Activated CD4-positive, alpha-beta T cell treated with anti-CD3 and anti-CD28 coated beads for 4 hours (primary cell): Measurements from ENCODE around the gene E2F4.

Experiments used
- DNase-seq, 2 donors: peaks; one replicate each; pipeline ENCODE4 v3.0.0-alpha.2; 2020

The E2F4 gene

DNA sequence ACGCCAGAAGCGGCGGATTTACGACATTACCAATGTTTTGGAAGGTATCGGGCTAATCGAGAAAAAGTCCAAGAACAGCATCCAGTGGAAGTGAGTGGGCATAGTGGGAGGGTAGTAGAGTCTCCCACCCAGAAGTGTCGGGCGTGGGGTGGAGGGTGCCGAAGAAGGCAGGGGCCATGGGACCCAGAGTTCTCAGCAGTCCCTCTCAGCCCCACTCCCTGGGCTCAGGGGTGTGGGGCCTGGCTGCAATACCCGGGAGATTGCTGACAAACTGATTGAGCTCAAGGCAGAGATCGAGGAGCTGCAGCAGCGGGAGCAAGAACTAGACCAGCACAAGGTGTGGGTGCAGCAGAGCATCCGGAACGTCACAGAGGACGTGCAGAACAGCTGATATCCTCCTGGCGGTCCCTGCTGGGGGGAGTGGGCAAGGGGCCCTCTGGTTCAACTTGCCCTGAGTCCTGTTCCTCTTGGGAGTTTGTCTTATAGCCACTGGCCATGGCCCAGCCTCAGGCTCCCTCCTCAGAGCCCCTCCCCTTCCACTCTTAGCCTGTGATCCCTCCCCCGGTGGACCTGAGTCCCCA is 916 bp downstream of the E2F4 start:
- DNase-seq, result no peak

- DNase-seq, result no peak
These were observed 1.6 kb downstream of the E2F4 start for GRCh38 chr16:67193536-67193935.

GRCh38 chr16:67194260-67194659 is 2.3 kb downstream of the E2F4 start:
- DNase-seq, result no peak

- DNase-seq, result no peak
These were observed 3.7 kb downstream of the E2F4 start for GRCh38 chr16:67195676-67196075.

DNA sequence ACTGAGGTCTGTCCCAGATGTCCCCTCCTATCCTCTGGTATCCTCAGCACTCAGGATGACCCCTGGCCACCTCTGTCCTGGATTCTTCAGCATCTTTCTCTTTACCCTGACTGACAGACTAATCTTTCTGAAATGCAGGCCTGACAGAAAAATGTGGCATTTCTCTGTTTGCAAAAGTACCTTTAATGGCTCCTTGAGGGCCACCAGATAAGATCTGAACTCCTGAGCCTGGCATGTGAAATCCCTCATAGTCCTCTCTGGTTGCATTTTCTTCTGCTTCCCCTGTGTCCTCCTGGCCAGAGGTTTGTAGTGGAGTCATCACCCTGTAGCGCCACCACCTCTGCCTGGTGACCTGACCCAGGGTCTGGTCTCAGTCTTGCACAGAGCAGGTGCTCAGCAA is 4.9 kb downstream of the E2F4 start:
- DNase-seq, result no peak

DNA sequence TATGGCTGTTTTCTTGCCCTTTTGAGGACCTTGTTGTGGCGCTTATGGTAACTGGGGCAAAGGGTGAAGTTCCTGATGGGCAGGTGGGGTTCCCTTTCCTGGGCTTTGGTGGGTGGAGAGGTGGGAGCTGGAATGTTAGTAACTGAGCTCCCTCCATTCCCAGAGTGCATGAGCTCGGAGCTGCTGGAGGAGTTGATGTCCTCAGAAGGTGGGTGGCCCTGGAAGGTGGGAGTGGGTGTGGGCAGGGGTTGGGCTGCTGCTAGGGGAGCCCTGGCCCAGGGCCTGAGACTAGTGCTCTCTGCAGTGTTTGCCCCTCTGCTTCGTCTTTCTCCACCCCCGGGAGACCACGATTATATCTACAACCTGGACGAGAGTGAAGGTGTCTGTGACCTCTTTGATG is 5.7 kb downstream of the E2F4 start:
- DNase-seq, result no peak

DNA sequence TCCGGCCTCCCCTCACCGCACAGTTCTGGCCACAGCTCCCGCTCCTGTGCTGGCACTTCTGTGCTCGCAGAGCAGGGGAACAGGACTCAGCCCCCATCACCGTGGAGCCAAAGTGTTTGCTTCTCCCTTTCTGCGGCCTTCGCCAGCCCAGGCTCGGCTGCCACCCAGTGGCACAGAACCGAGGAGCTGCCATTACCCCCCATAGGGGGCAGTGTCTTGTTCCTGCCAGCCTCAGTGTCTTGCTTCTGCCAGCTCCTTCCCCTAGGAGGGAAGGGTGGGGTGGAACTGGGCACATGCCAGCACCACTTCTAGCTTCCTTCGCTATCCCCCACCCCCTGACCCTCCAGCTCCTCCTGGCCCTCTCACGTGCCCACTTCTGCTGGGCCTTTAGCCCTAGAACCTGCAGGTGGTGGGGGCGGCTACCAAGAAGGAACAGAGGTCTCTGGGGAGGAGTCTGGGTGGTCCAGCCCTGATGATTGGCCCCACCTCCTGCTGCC is 6.3 kb downstream of the E2F4 start:
- DNase-seq, result no peak

GRCh38 chr16:67199011-67199807 is 7.3 kb downstream of the E2F4 start, which contains the start of gene ELMO3:
ELMO3 (plus strand) TSS chr16:67199131; CDS start chr16:67199327, 196 bp downstream.
- DNase-seq, result no peak

DNA sequence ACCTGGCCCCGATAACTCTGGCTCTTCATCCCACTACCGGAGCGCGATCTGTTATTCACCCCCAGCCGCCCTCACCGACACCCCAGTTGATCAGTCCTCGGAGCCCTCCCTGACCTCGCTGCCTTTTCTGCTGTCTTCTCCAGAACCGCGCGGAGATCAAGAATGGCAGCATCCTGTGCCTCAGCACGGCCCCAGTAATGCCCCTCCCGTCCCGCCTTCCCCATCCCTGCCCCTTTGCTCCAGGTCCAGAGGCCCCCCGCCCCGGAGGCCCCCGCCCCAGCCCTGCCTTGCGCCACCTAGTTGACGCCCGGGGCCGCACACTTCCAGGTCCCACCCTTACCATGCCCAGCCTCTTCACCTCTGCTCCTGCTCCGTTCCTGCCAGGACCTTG is 7.8 kb downstream of the E2F4 start:
- DNase-seq, result no peak

DNA sequence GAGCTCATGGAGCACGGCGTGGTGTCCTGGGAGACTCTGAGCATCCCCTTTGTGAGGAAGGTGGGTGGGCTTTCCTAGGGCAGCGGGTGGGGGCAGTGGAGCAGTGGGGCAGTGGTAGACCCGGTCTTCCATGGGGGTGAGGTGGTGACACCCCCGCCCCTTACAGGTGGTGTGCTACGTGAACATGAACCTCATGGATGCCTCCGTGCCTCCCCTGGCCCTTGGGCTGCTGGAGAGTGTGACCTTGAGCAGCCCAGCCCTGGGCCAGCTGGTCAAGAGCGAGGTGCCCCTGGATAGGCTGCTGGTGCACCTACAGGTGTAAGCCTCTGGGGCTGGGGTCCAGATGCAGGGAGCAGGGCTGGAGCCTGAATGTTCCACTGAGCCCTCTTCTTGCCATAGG is 8.5 kb downstream of the E2F4 start:
- DNase-seq, result no peak

GRCh38 chr16:67201411-67202345 is 9.7 kb downstream of the E2F4 start:
- no peak for DNase-seq

GRCh38 chr16:67202426-67202825 is 10.5 kb downstream of the E2F4 start:
- no peak for DNase-seq

DNA sequence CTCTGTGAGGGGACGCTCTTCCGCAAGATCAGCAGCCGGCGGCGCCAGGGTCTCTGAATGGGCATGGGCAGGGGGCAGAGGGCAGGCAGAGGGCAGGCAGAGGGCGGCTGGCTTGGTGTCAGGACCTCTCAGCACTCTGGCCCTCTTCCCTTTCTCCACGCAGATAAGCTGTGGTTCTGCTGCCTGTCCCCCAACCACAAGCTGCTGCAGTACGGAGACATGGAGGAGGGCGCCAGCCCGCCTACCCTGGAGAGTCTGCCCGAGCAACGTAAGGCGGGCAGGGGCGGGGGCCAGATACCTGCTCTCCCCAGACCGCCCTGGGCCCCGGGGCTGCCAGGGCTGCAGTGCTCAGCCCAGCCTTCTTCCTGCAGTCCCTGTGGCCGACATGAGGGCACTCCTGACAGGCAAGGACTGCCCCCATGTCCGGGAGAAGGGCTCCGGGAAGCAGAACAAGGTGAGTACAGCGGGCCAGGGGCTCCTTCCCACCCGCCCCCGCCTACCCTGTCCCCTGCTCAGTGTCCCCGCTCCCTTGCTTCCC is 11.1 kb downstream of the E2F4 start:
- DNase-seq, result no peak

- DNase-seq, result no peak
These were observed 12.1 kb downstream of the E2F4 start for GRCh38 chr16:67204076-67204475.

- no peak for DNase-seq
These were observed 14.3 kb downstream of the E2F4 start for GRCh38 chr16:67206129-67206837.

GRCh38 chr16:67206838-67207248 is 14.9 kb downstream of the E2F4 start:
- DNase-seq, result no peak

- no peak for DNase-seq
These were observed 15.5 kb downstream of the E2F4 start for GRCh38 chr16:67207249-67208091.

- no peak for DNase-seq
These were observed 16.4 kb downstream of the E2F4 start for GRCh38 chr16:67208154-67208896.

GRCh38 chr16:67209565-67209964 is 17.6 kb downstream of the E2F4 start:
- DNase-seq, result no peak

GRCh38 chr16:67210069-67210937 is 18.3 kb downstream of the E2F4 start:
- DNase-seq, result no peak
